ENCODE measurements around the gene HSPA4. TPM values are rescaled to one million over a fixed set of nuclear protein-coding genes. Genes with fewer than 3 reads are reported as not detected.
A peak's percentile ranks its signal among the peaks of the same experiment; 100 is the strongest.

The HSPA4 gene
- total RNA-seq, 2 donors from 2014 or later = 68.0 to 79.9 TPM

GRCh38 chr5:133047404-133047803 is 4.4 kb upstream of the HSPA4 start:
- DNase-seq (no peak), ATAC-seq (no peak)
- intact Hi-C loops (cut with DNase I) = no loop called here

DNA sequence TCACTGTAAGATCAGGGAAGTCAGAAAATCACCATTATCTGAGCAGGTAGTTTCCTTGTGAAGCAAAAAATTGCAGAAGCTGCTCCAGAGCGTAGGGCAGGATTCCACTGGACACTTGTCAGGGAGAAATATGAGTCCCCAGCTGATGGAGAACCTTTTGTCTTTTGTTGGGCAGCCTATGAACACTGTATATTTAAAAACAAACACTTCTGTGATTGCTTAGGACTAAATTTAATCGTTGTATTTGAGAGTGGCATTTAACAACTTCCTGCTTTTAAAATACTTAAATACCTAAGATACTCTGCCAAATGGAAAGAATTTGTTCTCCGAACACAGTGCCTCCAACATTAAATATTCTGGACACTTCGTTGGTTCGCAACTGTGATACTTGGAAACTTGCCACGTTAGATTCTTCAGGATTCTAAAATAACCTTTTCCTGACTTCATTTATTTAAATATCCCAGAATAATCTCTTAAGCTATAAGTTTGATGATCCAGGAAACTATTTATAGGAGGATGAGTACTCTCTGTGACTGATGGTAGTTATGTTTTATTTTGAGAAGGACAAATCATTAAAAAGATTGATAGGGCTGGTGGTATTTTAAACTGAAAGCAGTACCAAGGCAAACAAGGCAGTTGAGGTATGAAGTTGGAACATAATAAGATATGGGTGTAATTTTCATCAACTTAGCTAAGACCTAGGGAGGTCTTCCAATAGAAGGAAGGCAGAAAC is 2.7 kb upstream of the HSPA4 start:
- ATAC-seq = no peak
- DNase-seq = no peak
- intact Hi-C loops (cut with DNase I) = no loop called here

GRCh38 chr5:133049726-133050048 is 2.1 kb upstream of the HSPA4 start:
- no peak for ATAC-seq
- intact Hi-C loops (cut with DNase I) = no loop called here
- DNase-seq = no peak

DNA sequence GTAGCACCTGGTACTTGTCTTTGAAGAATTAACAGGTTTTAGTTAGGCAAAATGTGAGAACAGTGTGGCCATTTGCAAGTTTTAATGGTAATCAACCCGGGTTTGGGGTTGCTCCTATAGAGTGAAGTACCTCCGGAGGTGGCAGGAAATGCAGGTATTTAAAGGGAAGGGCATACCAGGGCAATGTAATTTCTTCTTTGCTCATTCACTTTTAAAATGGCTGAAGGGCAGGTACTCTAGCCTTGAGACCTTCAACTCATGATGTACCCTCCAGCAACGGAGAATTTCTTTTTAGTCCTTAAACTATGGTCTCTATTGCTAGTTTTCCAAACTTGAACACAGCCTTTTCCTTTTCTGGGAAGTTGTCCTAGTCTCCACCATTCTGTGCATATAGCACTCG is 1.3 kb upstream of the HSPA4 start:
- DNase-seq = no peak
- ATAC-seq = no peak
- intact Hi-C loops (cut with DNase I) = no loop called here

DNA sequence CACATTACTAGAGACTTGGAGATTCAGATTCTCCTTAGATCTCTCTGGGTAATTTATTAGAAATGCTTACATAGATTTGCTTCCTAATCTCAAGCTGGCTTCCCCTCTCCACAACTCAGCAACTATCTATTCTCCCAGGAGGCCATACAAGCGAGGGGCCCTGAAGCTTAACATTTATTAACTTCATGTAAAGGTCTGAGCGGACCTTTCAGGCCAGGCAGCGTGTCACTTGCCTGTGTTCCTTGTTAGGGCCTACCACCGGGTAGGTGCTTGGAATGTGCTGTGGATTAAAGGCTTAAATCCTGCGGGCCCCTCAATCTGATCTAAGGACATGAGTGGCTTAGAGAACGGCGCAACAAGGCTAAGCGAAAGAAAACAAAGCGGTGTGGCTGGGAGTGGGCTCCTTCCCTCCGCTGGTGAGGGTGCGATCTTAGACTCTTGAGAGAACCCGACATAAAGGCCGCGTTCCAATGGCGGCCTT is 712 bp upstream of the HSPA4 start:
- intact Hi-C loops (cut with DNase I) = no loop called here
- ATAC-seq = peak in 1 of 2 donors; percentile 25
- DNase-seq = no peak

DNA sequence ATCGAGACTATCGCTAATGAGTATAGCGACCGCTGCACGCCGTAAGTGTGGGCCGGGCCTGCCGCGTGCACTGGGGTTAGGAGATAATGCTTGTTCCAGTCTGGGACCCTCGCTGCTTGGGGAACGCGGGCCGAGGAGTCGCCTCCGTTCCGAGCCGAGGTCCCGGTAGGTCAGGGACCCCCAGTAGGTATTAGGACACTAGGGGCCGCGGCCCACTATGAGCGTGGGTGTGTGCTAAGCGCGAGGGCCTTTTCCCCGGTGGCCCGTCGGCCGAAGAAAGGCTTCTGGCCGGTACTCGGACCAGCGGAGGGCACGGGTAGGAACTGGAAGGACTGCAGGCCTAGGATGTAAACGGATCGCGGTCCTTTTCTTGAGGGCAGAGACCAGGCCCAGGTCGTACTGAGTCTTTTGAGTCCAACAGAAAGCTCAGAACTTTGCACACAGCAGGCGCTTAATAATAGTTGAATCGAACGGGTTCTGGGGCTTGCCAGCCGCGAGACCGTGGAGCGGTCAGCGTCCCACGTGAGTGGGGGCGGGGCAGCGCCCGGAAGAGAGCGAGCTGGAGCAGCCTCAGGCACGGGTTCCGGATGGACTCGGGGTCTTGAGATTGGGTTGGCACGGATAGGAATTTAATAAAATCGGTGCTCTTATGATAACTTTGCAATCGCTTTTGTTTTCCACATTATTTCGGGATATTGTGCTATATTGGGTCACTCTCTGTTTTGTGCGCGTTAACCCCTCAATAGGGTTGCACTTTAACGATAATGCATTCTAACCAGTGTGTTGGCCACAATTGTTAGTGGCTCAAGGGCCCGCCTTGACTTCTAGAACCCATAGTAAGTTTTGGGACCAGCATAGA is 733 bp downstream of the HSPA4 start:
- intact Hi-C loops (cut with DNase I) = no loop called here
- ATAC-seq (peak; percentile 29 to 75), DNase-seq (peak; percentile 80)

- DNase-seq (no peak), ATAC-seq (no peak)
- intact Hi-C loops (cut with DNase I) = no loop called here
Measured at GRCh38 chr5:133053448-133053847, 1.6 kb downstream of the HSPA4 start.

GRCh38 chr5:133054697-133055471 is 3.1 kb downstream of the HSPA4 start:
- intact Hi-C loops (cut with DNase I) = no loop called here
- ATAC-seq (no peak), DNase-seq (no peak)

GRCh38 chr5:133056891-133057290 is 5.1 kb downstream of the HSPA4 start:
- no peak for ATAC-seq
- intact Hi-C loops (cut with DNase I) = no loop called here
- DNase-seq = no peak

DNA sequence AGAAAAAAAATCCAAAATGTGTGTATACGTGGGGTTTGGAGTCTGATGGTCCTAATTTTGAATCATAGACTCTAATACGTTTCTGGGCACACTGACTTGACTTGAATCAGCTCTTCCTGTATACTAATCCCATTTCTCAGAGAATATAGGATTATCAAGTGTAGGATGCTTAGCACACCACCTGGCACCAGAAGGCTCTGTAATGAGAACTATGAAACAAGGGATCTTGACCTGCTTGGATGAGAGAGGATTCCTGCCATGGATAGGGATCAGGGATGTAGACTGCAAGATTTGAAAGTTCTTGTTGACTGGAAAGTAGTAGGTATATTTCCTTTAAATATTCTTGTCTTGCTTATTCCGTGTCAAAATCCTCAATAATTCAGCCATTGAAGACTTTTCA is 7.8 kb downstream of the HSPA4 start:
- DNase-seq (no peak), ATAC-seq (no peak)
- intact Hi-C loops (cut with DNase I) = no loop called here

- no peak for DNase-seq
- ATAC-seq = no peak
- intact Hi-C loops (cut with DNase I) = no loop called here
Measured at GRCh38 chr5:133062276-133062675, 10.5 kb downstream of the HSPA4 start.

- DNase-seq (no peak), ATAC-seq (no peak)
- intact Hi-C loops (cut with DNase I) = no loop called here
Measured at GRCh38 chr5:133063965-133064364, 12.2 kb downstream of the HSPA4 start.

GRCh38 chr5:133065471-133065870 is 13.7 kb downstream of the HSPA4 start:
- ATAC-seq = no peak
- DNase-seq = no peak
- intact Hi-C loops (cut with DNase I) = no loop called here

GRCh38 chr5:133066045-133066444 is 14.2 kb downstream of the HSPA4 start:
- ATAC-seq (no peak), DNase-seq (no peak)
- intact Hi-C loops (cut with DNase I) = no loop called here

DNA sequence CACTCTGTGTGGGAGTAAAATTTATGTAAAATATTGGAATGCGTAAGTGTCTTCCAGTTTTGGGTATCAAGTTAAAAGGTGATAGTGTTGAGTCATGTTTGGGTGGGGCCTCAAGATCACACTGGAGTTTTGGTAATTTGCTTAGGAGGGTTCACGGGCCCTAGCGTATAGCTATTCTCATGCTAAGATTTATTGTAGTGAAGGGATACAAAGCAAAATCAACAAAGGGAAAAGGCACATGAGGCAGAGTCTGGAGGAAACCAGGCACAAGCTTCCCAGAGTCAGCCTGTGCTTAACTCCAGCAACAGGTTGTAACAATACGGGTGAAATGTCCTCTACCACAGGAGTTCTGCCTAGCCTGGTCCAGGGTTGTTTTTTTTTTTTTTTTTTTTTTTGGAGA is 20.2 kb downstream of the HSPA4 start:
- intact Hi-C loops (cut with DNase I) = no loop called here
- ATAC-seq (no peak), DNase-seq (no peak)

DNA sequence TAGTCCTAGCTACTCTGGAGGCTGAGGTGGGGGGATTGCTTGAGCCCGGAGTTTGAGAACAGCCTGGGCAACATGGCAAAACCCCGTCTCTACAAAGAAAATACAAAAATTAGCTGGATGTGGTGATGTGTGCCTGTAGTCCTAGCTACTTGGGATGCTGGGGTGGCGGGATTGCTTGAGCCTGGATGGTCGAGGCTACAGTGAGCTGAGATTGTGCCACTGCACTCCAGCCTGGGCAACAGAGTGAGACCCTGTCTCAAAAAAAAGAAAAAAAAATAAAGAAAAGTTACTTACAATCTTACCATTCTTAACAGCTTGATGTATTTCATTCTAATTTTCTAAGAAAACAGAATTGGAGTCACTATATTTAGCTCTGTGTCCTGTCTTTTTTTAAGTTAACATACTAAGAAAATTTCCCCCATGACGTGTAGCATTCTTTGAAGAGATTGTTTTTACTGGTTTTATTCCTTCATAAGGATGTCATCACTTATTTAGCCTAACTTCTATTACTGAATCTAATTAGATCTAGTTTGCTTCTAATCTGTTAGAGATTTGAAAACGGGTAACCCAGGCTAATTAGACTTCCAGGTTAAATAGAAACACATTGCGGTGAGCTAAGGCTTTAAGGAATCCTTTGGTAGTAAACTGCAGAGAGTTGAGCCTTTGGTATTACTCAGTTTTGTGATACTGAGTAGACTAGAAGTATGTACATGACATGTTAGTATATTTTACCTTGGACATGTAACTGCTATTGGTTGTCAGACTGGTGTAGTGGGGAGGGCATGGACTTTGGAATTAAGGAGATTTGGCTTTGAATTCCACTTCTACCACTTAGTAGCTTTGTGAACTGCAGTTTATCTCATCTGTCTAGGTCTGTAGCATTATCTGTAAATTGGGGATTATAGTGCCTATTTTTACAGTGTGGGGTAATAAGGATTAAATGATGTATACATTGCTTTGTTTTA is 24.0 kb downstream of the HSPA4 start:
- ATAC-seq = no peak
- intact Hi-C loops (cut with DNase I) = no loop called here
- DNase-seq = no peak

DNA sequence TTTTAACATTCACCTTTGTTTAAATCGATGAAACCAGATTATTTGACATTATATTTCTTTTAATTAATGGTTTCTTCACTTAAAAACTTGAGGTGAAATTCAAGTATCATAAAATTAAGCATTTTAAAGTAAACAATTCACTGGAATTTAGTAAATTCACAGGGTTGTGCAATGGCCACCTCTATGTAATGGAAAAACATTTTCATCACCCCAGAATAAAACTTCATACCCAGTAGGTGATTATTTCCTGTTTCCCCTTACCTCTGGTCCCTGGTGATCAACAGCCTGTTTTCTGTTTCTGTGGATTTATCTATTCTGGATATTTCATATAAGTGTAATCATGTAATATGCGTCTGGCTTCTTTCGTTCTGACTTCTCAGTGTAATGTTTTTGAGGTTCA is 27.2 kb downstream of the HSPA4 start:
- ATAC-seq (no peak), DNase-seq (no peak)
- intact Hi-C loops (cut with DNase I) = no loop called here

GRCh38 chr5:133081036-133081435 is 29.2 kb downstream of the HSPA4 start:
- ATAC-seq (no peak), DNase-seq (no peak)
- intact Hi-C loops (cut with DNase I) = no loop called here

GRCh38 chr5:133081703-133082102 is 29.9 kb downstream of the HSPA4 start:
- DNase-seq (no peak), ATAC-seq (no peak)
- intact Hi-C loops (cut with DNase I) = no loop called here
